WERI-Rb-1 (cell line): ENCODE results near the gene TIMM13.

Source experiments
- DNase-seq: peaks from one replicate; pipeline ENCODE4 v3.0.0-alpha.2; 2020
- H3K27ac ChIP-seq: fragments of 250-450 bp; sonication (Bioruptor Pico); 2 replicates; pipeline ENCODE4 v1.5.1; 2020; ENCODE audit warnings: mild to moderate bottlenecking, moderate library complexity
- H3K27me3 ChIP-seq: fragments of 250-450 bp; sonication (Bioruptor Pico); 2 replicates; pipeline ENCODE4 v1.5.1; 2021; ENCODE audit warnings: mild to moderate bottlenecking, low read depth, moderate library complexity; ENCODE audit not compliant: insufficient read depth, severe bottlenecking
- H3K36me3 ChIP-seq: fragments of 250-450 bp; sonication (Bioruptor Pico); 2 replicates; pipeline ENCODE4 v1.5.1; 2020; ENCODE audit warnings: mild to moderate bottlenecking, moderate library complexity
- H3K4me3 ChIP-seq: 2 replicates; pipeline ENCODE4 v1.5.1; 2011; ENCODE audit warnings: low read depth, mild to moderate bottlenecking, control low read depth, low read length
- H3K9me3 ChIP-seq: fragments of 250-450 bp; sonication (Bioruptor Pico); 2 replicates; pipeline ENCODE4 v1.5.1; 2021; ENCODE audit warnings: mild to moderate bottlenecking, moderate library complexity; ENCODE audit not compliant: severe bottlenecking
- TF ChIP-seq, protein P1 (sequence below): IDR thresholded peaks from 2 replicates; pipeline ENCODE4 v1.5.1; 2011; ENCODE audit warnings: low read depth, mild to moderate bottlenecking, control low read depth, inconsistent platforms, low read length

The TIMM13 gene

GRCh38 chr19:2376784-2377519, 50.4 kb downstream of the TIMM13 start:
- peaks cover 13% of the 10 kb centered on the region for H3K9me3 ChIP-seq
- H3K27me3 ChIP-seq, result no peaks in the 10 kb centered on the region
- TF ChIP-seq, protein P1, sequence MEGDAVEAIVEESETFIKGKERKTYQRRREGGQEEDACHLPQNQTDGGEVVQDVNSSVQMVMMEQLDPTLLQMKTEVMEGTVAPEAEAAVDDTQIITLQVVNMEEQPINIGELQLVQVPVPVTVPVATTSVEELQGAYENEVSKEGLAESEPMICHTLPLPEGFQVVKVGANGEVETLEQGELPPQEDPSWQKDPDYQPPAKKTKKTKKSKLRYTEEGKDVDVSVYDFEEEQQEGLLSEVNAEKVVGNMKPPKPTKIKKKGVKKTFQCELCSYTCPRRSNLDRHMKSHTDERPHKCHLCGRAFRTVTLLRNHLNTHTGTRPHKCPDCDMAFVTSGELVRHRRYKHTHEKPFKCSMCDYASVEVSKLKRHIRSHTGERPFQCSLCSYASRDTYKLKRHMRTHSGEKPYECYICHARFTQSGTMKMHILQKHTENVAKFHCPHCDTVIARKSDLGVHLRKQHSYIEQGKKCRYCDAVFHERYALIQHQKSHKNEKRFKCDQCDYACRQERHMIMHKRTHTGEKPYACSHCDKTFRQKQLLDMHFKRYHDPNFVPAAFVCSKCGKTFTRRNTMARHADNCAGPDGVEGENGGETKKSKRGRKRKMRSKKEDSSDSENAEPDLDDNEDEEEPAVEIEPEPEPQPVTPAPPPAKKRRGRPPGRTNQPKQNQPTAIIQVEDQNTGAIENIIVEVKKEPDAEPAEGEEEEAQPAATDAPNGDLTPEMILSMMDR, result no peak
- H3K27ac ChIP-seq, result peak overlapping the region; percentile 64
- no peaks in the 10 kb centered on the region for H3K36me3 ChIP-seq
- H3K4me3 ChIP-seq, result no peak overlapping the region
- DNase-seq, result no peak
